OCI-LY7 (cell line): ENCODE results near the gene ADPRH. TPM values are rescaled to one million over a fixed set of nuclear protein-coding genes. Genes with fewer than 3 reads are reported as not detected.

ENCODE experiments used
- BruUV-seq: library from RNA; stranded (reverse); fragments of 400-500 nt; replicated peaks from 2 replicates; lab custom pipeline; 2021; lab: Mats Ljungman, UMichigan
- CTCF ChIA-PET: fragments of 300-600 bp; sonication (Branson Sonifier 250); formaldehyde crosslinking; loops from one replicate; lab custom pipeline; 2022; ENCODE audit warnings: antibody characterized with exemption; ENCODE audit not compliant: unreplicated experiment; lab: Charles Lee
- POLR2A ChIA-PET: fragments of 300-600 bp; sonication (Branson Sonifier 250); formaldehyde crosslinking; loops from one replicate; lab custom pipeline; 2022; ENCODE audit warnings: antibody characterized with exemption; lab: Charles Lee
- DNase-seq: peaks from one replicate; pipeline ENCODE4 v3.0.0-alpha.2; 2015; ENCODE audit warnings: low spot score
- H2AFZ ChIP-seq: fragments of 200-600 bp; sonication (generic), shearing (Covaris generic); 2 replicates; pipeline ENCODE4 v1.6.1; 2014; ENCODE audit warnings: mild to moderate bottlenecking, antibody characterized with exemption, low read length, moderate library complexity
- H3K27ac ChIP-seq: fragments of 200-600 bp; sonication (generic); 2 replicates; pipeline ENCODE4 v1.5.1; 2014; ENCODE audit warnings: mixed run types, low read depth, mild to moderate bottlenecking, moderate library complexity, low read length, inconsistent platforms; ENCODE audit not compliant: poor library complexity, severe bottlenecking
- H3K36me3 ChIP-seq: fragments of 200-600 bp; sonication (generic); 2 replicates; pipeline ENCODE4 v1.6.1; 2014; ENCODE audit warnings: mild to moderate bottlenecking, antibody characterized with exemption, low read length, moderate library complexity, mixed read lengths; ENCODE audit not compliant: insufficient read depth
- H3K4me1 ChIP-seq: fragments of 200-600 bp; sonication (generic); 2 replicates; pipeline ENCODE4 v1.5.1; 2014; ENCODE audit warnings: mild to moderate bottlenecking, low read length; ENCODE audit not compliant: insufficient read depth, poor library complexity, severe bottlenecking
- H3K4me2 ChIP-seq: fragments of 200-600 bp; sonication (generic); 2 replicates; pipeline ENCODE4 v1.6.1; 2014; ENCODE audit warnings: mild to moderate bottlenecking, low read length
- H3K4me3 ChIP-seq: fragments of 200-600 bp; sonication (generic); 2 replicates; pipeline ENCODE4 v1.5.1; 2014; ENCODE audit warnings: mild to moderate bottlenecking, low read depth, low read length; ENCODE audit not compliant: poor library complexity, severe bottlenecking
- H3K79me2 ChIP-seq: fragments of 200-600 bp; sonication (generic); 2 replicates; pipeline ENCODE4 v1.6.1; 2016; ENCODE audit warnings: low read depth, mild to moderate bottlenecking, low read length, moderate library complexity, mixed read lengths; ENCODE audit not compliant: insufficient read depth
- H3K9me2 ChIP-seq: fragments of 200-600 bp; sonication (generic); 2 replicates; pipeline ENCODE4 v1.6.1; 2016; ENCODE audit warnings: mild to moderate bottlenecking, low read length, mixed read lengths; ENCODE audit not compliant: insufficient read depth
- H3K9me3 ChIP-seq: fragments of 200-600 bp; sonication (generic); 2 replicates; pipeline ENCODE4 v1.6.1; 2014; ENCODE audit warnings: mild to moderate bottlenecking, mixed run types, low read length, mixed read lengths
- H4K20me1 ChIP-seq: fragments of 200-600 bp; sonication (generic); 2 replicates; pipeline ENCODE4 v1.6.1; 2014; ENCODE audit warnings: mild to moderate bottlenecking, antibody characterized with exemption, low read length, moderate library complexity, mixed read lengths; ENCODE audit not compliant: insufficient read depth
- EZH2phosphoT487 ChIP-seq: fragments of 200-600 bp; sonication (generic); IDR thresholded peaks from 2 replicates; pipeline ENCODE4 v1.6.1; 2018; ENCODE audit warnings: low read depth, borderline replicate concordance, mild to moderate bottlenecking, mixed run types, antibody characterized with exemption, low read length, moderate library complexity, mixed read lengths
- intact Hi-C: fragments of 100-400 bp; cut with micrococcal nuclease; formaldehyde crosslinking; loops from one replicate; pipeline ENCODE4 v1.10.0; 2022; ENCODE audit not compliant: unreplicated experiment
- total RNA-seq, 2 experiments: library from RNA; depleted of rRNA in 1 of 2; stranded (reverse); fragments of >200 nt in 1 of 2; shearing (Covaris generic) in 1 of 2; gene quantifications; 2 replicates each; pipeline ENCODE4 v1.2.3, GENCODE V29; 2014 to 2022
- TF ChIP-seq, protein P1 (sequence below): fragments of 200-600 bp; sonication (generic); conservative IDR thresholded peaks from 2 replicates; pipeline ENCODE4 v1.5.1; 2014; ENCODE audit warnings: mild to moderate bottlenecking, antibody characterized with exemption, low read length, moderate library complexity, mixed read lengths

Gene ADPRH
- total RNA-seq, 2 experiments from 2014 or later: not detected

DNA sequence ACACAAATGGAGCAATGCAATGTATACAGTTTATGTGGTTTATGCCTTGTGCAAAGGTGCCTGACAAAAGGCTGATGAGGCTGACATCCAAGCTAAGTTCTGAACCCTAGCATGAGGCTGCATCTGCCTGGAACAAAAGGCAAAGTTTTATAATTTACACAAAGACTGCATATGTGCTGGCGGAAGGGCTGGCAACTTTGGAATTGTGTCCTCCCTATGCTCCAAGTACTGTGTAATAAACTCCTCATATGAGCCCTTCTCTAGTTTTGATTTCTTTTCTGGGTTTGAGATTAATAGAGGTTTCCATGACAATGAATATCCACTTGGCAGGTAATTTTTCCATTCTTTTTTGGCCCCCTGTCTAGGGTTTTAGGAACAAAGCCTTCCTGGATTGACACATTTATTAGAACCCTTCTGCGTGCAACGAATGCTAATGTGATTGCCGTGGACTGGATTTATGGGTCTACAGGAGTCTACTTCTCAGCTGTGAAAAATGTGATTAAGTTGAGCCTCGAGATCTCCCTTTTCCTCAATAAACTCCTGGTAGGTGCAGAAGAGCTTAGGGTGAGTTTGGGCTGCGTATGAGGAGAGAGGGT lies 29.2 kb downstream of the ADPRH start:
- Histone ChIP-seq H3K4me1 (no peaks in the 10 kb centered on the region), H4K20me1 (no peaks in the 10 kb centered on the region), H3K4me3 (no peak overlapping the region), H3K4me2 (no peak overlapping the region), H2AFZ (no peak overlapping the region), H3K79me2 (no peaks in the 10 kb centered on the region), H3K27ac (no peak overlapping the region), H3K36me3 (no peaks in the 10 kb centered on the region), H3K9me2 (no peaks in the 10 kb centered on the region), H3K9me3 (no peaks in the 10 kb centered on the region)
- intact Hi-C loops: no loop called here
- BruUV-seq: no TSS peak
- DNase-seq: no peak
- CTCF ChIA-PET: no interaction called here
- TF ChIP-seq, protein P1, sequence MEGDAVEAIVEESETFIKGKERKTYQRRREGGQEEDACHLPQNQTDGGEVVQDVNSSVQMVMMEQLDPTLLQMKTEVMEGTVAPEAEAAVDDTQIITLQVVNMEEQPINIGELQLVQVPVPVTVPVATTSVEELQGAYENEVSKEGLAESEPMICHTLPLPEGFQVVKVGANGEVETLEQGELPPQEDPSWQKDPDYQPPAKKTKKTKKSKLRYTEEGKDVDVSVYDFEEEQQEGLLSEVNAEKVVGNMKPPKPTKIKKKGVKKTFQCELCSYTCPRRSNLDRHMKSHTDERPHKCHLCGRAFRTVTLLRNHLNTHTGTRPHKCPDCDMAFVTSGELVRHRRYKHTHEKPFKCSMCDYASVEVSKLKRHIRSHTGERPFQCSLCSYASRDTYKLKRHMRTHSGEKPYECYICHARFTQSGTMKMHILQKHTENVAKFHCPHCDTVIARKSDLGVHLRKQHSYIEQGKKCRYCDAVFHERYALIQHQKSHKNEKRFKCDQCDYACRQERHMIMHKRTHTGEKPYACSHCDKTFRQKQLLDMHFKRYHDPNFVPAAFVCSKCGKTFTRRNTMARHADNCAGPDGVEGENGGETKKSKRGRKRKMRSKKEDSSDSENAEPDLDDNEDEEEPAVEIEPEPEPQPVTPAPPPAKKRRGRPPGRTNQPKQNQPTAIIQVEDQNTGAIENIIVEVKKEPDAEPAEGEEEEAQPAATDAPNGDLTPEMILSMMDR: no peak
- TF ChIP-seq EZH2phosphoT487: no peak
- POLR2A ChIA-PET: no interaction called here

DNA sequence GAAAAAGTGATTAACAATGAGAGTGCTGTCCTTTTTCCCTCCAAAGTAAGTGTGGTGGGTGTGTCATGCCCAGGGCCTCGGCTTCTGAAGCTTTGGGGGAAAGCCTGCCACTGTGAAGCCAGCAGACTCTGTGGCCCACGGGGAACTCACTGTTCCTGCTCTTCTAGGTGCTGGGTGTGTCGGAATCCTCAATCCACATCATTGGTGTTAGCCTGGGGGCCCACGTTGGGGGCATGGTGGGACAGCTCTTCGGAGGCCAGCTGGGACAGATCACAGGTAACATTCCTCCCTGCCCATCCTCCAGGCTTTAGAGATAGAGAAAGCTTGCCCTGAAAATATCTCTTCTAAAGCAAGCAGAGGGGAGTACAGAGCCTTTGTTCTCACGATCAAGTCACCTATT lies 30.0 kb downstream of the ADPRH start:
- no peak for DNase-seq
- no peaks in the 10 kb centered on the region for H3K36me3 ChIP-seq
- H4K20me1 ChIP-seq: no peaks in the 10 kb centered on the region
- TF ChIP-seq, protein P1: no peak
- no peak for TF ChIP-seq EZH2phosphoT487
- intact Hi-C loops: no loop called here
- no peak overlapping the region for H3K4me2 ChIP-seq
- no TSS peak for BruUV-seq
- no peak overlapping the region for H3K4me3 ChIP-seq
- no peaks in the 10 kb centered on the region for H3K4me1 ChIP-seq
- no peaks in the 10 kb centered on the region for H3K9me3 ChIP-seq
- POLR2A ChIA-PET: no interaction called here
- no peaks in the 10 kb centered on the region for H3K9me2 ChIP-seq
- H3K79me2 ChIP-seq: no peaks in the 10 kb centered on the region
- CTCF ChIA-PET: no interaction called here
- H2AFZ ChIP-seq: no peak overlapping the region
- no peak overlapping the region for H3K27ac ChIP-seq

DNA sequence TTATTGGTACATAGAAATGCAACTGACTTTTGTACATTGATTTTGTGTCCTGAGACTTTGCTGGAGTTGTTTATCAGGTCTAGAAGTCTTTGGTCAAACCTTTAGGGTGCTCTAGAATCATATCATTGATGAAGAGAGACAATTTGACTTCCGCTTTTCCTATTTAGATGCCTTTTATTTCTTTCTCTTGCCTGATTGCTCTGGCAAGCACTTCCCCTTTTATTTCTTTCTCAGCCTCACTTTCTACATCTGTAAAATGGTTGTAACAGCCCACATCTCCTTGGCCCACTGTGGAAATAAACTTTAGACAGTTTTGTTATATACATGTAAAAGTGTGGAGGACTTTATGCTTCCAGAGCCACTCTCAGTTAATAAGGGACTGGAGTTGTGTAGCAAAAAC lies 32.4 kb downstream of the ADPRH start:
- Histone ChIP-seq H4K20me1 (no peaks in the 10 kb centered on the region), H3K4me1 (no peaks in the 10 kb centered on the region), H2AFZ (no peak overlapping the region), H3K4me2 (no peak overlapping the region), H3K9me2 (no peaks in the 10 kb centered on the region), H3K4me3 (no peak overlapping the region), H3K36me3 (no peaks in the 10 kb centered on the region), H3K27ac (no peak overlapping the region), H3K79me2 (no peaks in the 10 kb centered on the region), H3K9me3 (no peaks in the 10 kb centered on the region)
- BruUV-seq: no TSS peak
- CTCF ChIA-PET: no interaction called here
- no peak for TF ChIP-seq EZH2phosphoT487
- TF ChIP-seq, protein P1: no peak
- POLR2A ChIA-PET: no interaction called here
- intact Hi-C loops: no loop called here
- no peak for DNase-seq
